Muscle of leg (tissue), 11 donors: ENCODE results near the gene LYL1. TPM values are rescaled to one million over a fixed set of nuclear protein-coding genes. Genes with fewer than 3 reads are reported as not detected.

Source experiments
- DNase-seq: peaks from one replicate; pipeline ENCODE4 v3.0.0; 2013
- H3K27ac ChIP-seq: one replicate; pipeline ENCODE4 v1.5.1; 2013; ENCODE audit warnings: mild to moderate bottlenecking, low read length, control low read depth
- H3K27me3 ChIP-seq: one replicate; pipeline ENCODE4 v1.6.1; 2013; ENCODE audit warnings: low read length; ENCODE audit not compliant: control insufficient read depth, insufficient read depth
- H3K36me3 ChIP-seq: one replicate; pipeline ENCODE4 v1.6.1; 2013; ENCODE audit warnings: low read length; ENCODE audit not compliant: control insufficient read depth, insufficient read depth
- H3K4me1 ChIP-seq: one replicate; pipeline ENCODE4 v1.6.1; 2013; ENCODE audit warnings: low read length; ENCODE audit not compliant: control insufficient read depth, insufficient read depth
- H3K4me3 ChIP-seq: one replicate; pipeline ENCODE4 v1.5.1; 2013; ENCODE audit warnings: low read length, control low read depth
- H3K9me3 ChIP-seq: replicated peaks from 2 replicates; pipeline ENCODE4 v1.6.1; 2013; ENCODE audit warnings: low read depth, low read length; ENCODE audit not compliant: control insufficient read depth
- whole genome bisulfite sequencing: methylation state at CpG from one replicate; pipeline ENCODE4 v1.1.5; 2013; ENCODE audit warnings: missing lambda C conversion rate; ENCODE audit not compliant: insufficient coverage; 5-methylcytosine and 5-hydroxymethylcytosine counted together
- polyA plus RNA-seq, 8 donors: library from polyadenylated mRNA; unstranded; fragments of 120-200 nt; gene quantifications; one replicate each; pipeline versions ENCODE4 v1.2.1 to v1.2.3, GENCODE V29; 2013; ENCODE audit warnings: inconsistent platforms in 1 of 8, low replicate concordance in 1 of 8; ENCODE audit not compliant: insufficient read length in 8 of 8, insufficient read depth in 1 of 8
- total RNA-seq: library from RNA; stranded (reverse); fragments of 120-200 nt; gene quantifications from one replicate; pipeline ENCODE4 v1.2.4, GENCODE V29; 2013

LYL1 gene
- total and polyA plus RNA-seq, 9 donors = 3.7 to 6.7 (median 5.6) TPM

DNA sequence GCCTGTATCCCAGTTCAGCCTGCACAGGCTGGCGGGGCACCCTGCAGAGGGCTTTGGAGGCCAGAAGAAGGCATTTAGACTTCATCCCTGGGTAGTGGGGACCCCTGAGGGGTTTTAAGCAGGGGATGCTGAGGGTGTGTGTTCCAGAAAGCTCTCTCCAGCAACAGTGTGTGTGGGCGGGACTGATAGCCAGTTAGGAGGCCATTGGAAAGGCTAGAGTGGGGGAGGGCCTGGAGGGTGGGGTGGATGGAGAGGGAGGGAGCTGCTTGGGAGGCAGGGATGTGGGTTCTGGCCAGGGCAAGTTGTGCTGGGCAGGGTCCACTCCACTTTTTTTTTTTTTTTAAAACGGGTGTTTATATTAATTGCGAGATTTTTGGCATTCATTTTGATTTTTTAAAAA, 28.3 kb downstream of the LYL1 start:
- Histone ChIP-seq H3K4me1 (peaks cover 85% of the 10 kb centered on the region), H3K27me3 (no peaks in the 10 kb centered on the region), H3K9me3 (no peaks in the 10 kb centered on the region), H3K4me3 (no peak overlapping the region), H3K36me3 (peaks cover 54% of the 10 kb centered on the region), H3K27ac (no peak overlapping the region)
- WGBS = 94% methylated on average over 2 of the region's 4 CpGs
- no peak for DNase-seq

DNA sequence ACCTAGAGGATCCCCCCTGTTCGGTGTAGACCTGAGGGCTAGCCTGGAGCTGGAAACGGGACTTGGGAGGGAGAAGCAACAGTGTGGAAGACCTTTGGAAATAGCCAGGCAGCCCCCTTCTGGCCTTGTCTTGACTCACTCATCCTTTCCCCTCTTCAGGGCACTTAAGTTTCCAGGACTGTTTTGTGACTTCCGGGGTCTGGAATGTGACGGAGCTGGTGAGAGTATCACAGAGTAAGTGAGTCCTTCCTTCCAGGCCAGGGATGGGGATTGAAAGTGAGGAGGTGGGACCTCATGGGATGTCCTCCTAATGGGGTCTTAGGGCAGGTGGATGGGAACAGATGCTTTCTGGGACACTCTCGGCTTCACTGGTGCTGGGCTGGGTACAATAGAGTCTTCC, 29.4 kb downstream of the LYL1 start:
- Histone ChIP-seq H3K27me3 (no peaks in the 10 kb centered on the region), H3K4me1 (peaks cover 85% of the 10 kb centered on the region), H3K4me3 (no peak overlapping the region), H3K36me3 (peaks cover 50% of the 10 kb centered on the region), H3K9me3 (no peaks in the 10 kb centered on the region), H3K27ac (no peak overlapping the region)
- DNase-seq = no peak
- WGBS = no CpG with 5 or more reads among the region's 5 CpGs

DNA sequence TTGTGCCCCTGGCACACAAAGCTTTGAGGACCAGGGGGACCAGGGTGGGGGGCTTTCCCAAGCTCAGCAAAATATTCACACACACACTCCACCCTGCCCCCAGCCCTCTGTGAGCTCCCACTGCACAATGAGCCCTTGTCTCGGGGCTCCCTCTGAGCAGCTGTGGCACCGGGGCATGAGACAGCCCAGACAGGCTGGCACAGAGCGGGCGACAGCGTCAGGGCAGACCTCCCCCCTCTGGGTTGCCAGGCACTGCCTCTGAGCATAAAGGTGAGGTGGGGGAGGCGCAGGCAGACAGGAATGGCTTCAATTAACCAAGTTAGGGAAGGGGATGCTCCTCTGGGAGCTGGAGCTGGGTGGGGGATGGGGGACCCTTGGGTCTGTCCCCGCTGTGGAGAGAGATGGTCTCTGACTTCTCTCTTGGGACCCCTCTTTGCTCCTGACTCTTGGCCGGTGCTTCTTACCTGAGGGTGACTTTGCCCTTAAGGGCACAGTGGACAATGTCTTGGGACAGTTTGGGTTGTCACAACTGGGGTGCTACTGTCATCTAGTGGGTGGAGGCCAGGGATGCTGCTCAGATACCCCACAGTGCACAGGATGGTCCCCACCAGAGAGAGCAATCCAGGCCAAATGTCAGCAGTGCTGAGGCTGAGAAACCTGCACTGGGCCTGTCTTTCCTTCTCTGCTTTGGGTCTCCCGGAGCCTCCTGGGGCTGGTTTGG, 30.3 kb downstream of the LYL1 start:
- H3K27ac ChIP-seq = peak overlapping the region; percentile 7

DNA sequence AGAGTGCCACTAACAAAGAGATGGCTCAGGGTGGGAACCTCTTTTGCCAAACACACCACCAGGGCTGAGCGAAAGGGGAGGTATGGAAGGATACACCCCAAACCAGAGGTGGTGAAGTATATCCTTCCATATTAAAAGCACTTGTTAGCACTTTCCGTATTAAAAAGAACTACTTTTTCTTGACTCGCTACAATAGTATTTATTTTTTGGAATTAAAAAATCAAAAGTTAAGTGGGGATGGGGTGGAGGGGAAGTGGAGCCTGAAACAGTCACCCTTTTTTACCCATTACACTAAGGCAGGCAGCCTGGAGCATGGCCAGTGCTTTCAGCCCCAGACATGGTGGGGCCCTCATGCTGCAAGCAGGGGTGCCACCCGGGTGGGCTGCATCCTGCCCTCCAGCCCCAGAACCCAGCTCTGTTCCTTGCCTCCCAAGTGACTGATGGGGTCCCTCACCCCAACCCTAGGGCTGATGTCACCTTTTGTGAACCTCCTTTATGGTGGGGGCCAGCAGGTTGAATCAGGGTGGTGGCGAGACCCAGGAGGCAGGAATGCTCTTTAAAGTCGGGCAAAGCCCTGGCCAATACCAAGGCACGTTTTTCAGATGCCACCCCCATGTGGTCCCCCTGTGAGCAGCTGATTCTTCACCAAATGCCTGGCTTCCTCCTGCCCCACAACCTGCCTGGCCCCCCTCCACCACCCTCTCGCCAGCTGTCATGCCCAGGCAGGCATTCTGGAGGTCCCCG, 31.0 kb downstream of the LYL1 start:
- peak overlapping the region; percentile 65 for H3K27ac ChIP-seq
- peaks cover 47% of the 10 kb centered on the region for H3K36me3 ChIP-seq
- DNase-seq = no peak
- H3K4me1 ChIP-seq = peaks cover 85% of the 10 kb centered on the region
- no peaks in the 10 kb centered on the region for H3K9me3 ChIP-seq
- WGBS = 55% methylated on average over 5 of the region's 9 CpGs
- H3K4me3 ChIP-seq = no peak overlapping the region
- no peaks in the 10 kb centered on the region for H3K27me3 ChIP-seq

More for the DNA sequence above, 30.3 kb downstream of the LYL1 start:
- no peak for DNase-seq
- Histone ChIP-seq H3K9me3 (no peaks in the 10 kb centered on the region), H3K4me1 (peaks cover 85% of the 10 kb centered on the region), H3K36me3 (peaks cover 44% of the 10 kb centered on the region), H3K27me3 (no peaks in the 10 kb centered on the region), H3K4me3 (no peak overlapping the region)
- WGBS = 64% methylated on average over 8 of the region's 9 CpGs

DNA sequence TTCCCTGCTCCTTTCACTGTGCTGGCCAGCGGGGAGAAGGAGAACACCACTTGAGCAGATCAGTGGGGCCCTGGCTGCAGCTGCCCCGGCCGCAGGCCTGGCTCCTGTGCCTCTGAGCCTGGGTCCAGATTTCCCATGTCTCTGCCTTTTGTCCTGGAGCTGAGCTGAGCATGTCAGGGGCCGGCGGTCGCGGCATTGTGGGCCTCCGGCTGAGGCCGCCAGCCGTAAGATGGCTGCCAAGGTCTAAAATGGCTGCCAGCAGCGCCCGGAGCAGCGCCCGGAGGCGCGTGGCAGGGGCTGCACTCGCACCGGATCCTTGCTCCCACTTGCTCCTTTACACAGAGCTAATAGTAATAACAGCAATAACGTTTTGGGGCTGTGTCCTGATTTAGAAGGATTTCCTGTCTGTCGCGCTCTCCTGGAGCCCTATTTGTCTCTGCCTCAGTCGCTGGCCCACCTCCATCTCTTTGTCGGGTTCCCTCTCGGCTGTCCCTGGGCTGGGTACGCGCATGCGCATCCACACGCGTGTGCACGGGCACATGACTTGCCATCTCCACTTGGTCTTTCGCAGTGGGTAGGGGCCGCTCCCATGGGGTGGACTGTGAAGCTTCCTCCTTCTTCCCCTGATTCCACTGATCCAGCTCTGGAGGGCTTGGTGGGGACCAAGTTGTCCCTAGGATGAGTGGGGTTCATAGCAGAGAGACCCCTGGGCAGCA, 32.1 kb downstream of the LYL1 start:
- Histone ChIP-seq H3K27me3 (no peaks in the 10 kb centered on the region), H3K27ac (peak overlapping the region; percentile 65), H3K9me3 (no peaks in the 10 kb centered on the region), H3K36me3 (peaks cover 43% of the 10 kb centered on the region), H3K4me3 (no peak overlapping the region), H3K4me1 (peaks cover 85% of the 10 kb centered on the region)
- 70% methylated on average over 17 of the region's 32 CpGs for WGBS
- no peak for DNase-seq

DNA sequence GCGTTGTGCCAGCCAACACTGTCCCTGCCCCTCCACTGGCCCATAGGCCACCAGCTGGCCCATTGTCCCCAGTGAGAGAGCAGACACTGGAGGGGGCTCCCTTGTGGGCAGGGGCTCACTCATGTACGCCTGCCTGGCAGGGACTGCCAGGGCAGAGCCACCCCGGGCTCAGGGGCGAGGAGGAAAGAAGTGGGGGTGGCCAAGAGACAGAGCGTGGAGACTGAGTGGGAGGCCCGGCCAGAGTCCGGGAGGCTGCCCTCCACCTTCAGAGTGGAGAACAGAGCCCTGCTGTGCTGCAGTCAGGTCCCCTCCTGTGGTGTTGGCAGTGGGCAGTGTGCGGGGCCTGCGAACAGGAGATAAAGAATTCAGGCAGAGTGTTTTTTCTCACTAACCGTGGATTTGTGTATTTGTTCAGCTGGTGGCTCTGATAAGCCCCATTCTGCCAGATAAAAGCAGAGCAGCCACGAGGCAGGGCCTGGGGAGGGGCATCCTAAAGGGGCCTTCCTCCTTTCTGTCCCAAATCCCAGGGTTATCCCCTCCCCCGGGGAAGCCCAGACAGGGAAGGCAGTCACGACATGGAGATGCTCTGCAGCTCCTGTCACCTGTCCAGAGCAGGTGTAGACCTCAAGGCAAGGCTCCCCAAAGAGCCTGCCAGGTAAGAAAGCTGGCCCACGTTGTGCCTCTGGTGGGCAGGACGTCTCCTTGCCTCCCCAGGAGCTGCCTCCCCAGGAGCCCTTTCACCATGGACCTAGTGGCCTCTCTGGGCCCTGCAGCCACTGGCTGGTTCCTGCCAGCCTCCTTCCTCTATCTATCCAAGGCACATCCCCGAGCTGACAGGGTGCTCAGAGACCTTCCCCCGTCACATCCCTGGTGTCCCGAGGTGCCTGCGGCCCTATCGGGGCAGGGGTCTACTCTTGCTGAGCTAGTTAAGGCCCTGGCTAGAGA, 33.0 kb downstream of the LYL1 start:
- Histone ChIP-seq H3K4me3 (no peak overlapping the region), H3K9me3 (no peaks in the 10 kb centered on the region), H3K27ac (peak overlapping the region; percentile 65), H3K27me3 (no peaks in the 10 kb centered on the region), H3K36me3 (peaks cover 39% of the 10 kb centered on the region), H3K4me1 (peaks cover 88% of the 10 kb centered on the region)
- whole genome bisulfite sequencing = 47% methylated on average over 14 of the region's 20 CpGs
- DNase-seq = no peak

DNA sequence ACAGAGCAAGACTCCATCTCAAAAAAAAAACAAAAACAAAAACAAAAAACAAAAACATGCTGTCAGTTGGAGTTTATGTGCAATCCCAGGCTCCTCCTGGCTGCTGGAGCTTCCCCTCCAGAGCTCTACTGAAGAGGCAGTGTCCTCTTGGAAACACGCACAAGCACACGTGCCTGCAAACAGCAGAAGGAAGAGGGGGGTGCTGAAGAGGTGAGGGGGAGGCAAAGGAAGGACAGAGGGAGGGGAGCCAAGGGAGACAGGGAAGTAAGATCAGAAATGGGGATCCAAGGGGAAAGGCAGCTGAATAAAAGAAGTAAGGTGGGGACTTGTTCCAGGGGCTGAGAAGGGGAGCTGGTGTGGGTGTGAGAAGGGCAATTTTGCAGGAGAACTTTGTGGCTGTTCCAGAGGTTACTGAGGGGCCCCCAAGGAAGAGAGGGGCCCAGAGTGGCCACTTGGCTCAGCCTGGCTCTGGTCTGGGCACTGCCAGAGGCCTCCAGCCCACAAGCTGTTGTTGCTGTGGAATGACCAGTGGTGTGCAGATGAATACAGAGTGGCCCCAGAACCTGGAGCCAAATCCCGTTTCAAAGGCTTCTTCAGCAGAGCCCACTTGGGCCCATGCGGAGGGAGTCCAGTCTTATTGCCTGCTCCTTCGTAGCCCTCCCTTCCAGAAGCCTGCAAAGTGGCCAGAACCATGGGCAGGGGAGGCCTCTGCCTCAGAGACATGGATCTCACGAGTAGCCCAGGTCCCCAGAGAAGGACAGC, 34.4 kb downstream of the LYL1 start:
- Histone ChIP-seq H3K27me3 (no peaks in the 10 kb centered on the region), H3K27ac (no peak overlapping the region), H3K36me3 (peaks cover 30% of the 10 kb centered on the region), H3K4me3 (no peak overlapping the region), H3K4me1 (peaks cover 97% of the 10 kb centered on the region), H3K9me3 (no peaks in the 10 kb centered on the region)
- peak; percentile 88 for DNase-seq
- WGBS = 47% methylated on average over 5 of the region's 6 CpGs

DNA sequence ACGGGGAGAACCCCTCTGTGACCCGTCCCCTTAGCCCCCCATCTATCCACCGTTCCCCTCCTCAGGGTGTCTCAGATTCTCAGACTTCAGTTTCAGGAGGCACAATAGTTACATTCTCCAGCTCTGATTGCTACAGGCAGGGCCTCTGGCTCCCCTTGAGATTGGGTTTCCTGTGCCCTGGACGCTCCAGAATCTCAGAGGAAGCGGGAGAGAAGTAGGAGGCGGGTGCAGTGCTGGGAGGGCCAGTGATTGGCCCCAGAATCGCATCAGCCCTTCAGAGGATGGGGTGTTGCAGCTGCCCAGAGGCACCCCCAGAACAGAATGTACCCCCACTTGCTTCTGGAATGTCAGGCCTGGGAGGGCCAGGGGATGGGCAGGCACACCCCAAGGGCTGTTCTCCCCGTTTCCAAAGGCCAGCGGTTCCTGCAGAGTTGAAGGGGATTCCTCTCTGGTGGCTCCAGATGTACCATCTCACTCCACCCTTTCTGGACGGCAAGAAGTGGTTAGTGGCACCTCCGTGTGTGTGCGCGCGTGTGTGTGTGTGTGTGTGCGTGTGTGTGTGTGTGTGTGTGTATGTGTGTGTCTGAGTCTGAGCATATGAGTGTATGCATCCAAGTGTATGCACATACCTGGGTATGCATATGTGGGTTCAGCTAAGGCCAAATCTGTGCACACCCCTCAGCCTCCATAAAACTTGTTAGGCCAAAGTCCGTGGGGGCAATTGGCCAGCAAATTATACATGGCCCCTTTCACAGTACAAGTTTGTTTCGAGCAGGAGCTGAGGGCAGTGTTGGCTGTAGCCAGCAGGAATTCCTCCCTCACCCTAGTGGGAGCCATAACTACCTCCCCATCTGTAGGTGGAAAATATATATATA, 35.5 kb downstream of the LYL1 start:
- Histone ChIP-seq H3K4me3 (no peak overlapping the region), H3K9me3 (no peaks in the 10 kb centered on the region), H3K27ac (no peak overlapping the region), H3K27me3 (no peaks in the 10 kb centered on the region), H3K4me1 (peaks cover 100% of the 10 kb centered on the region), H3K36me3 (peaks cover 21% of the 10 kb centered on the region)
- WGBS = 32% methylated on average over 5 of the region's 17 CpGs
- no peak for DNase-seq
